Adrenal gland (tissue), 5 donors: ENCODE measurements around the gene CD93.

ENCODE experiments used
- CTCF ChIP-seq, 6 experiments: fragments of 450-650 bp in 4 of 6; fragments of 200-600 bp in 2 of 6; sonication (generic) in 1 of 6; IDR thresholded peaks; 1 replicate in 5 of 6; 2 replicates in 1 of 6; pipeline versions ENCODE4 v1.5.1 to v1.8.0; 2016 to 2021; ENCODE audit warnings: antibody characterized with exemption in 6 of 6, mild to moderate bottlenecking in 2 of 6, moderate library complexity in 1 of 6
- POLR2A ChIP-seq, 2 donors: fragments of 450-650 bp; IDR thresholded peaks; one replicate each; pipeline ENCODE4 v1.6.1; 2017; ENCODE audit warnings: antibody characterized with exemption in 2 of 2, mild to moderate bottlenecking in 2 of 2, moderate library complexity in 1 of 2
- donor health status: DM: no; HTN: no; CAD: no.

GRCh38 chr20:23081263-23081819 is 4.8 kb downstream of the CD93 start:
- TF ChIP-seq CTCF (IDR thresholded peaks at IDR 0.05) (no peak), POLR2A (IDR thresholded peaks at IDR 0.05) (no peak)
